GM12874 (cell line): Measurements from ENCODE around the gene PRICKLE3.

ENCODE experiments used
- TF ChIP-seq, protein P1 (sequence below): IDR thresholded peaks from 2 replicates; pipeline ENCODE4 v1.5.1; 2011; ENCODE audit warnings: low read depth, mild to moderate bottlenecking, control low read depth, low read length, moderate library complexity; ENCODE audit not compliant: insufficient read depth

PRICKLE3 gene

DNA sequence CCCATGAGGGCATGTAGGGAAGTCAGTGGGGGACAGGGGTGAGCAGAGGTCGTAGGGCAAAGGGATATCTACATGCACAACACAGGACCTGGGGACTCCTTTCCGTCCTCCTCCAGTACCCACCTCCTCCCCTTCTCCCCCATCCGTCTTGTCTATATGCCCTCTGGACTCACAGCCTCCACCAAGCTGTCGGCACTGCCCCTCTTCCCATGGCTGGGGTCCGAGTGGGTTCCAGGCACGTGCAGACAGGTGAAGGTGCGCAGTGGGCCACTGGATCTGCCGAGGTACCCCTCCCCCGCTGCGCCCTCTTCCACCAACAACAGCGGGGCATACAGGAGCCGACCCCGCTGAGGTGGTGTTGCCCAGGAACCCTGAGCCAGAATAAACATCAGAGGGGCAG, 19.3 kb upstream of the PRICKLE3 start:
- TF ChIP-seq, protein P1, sequence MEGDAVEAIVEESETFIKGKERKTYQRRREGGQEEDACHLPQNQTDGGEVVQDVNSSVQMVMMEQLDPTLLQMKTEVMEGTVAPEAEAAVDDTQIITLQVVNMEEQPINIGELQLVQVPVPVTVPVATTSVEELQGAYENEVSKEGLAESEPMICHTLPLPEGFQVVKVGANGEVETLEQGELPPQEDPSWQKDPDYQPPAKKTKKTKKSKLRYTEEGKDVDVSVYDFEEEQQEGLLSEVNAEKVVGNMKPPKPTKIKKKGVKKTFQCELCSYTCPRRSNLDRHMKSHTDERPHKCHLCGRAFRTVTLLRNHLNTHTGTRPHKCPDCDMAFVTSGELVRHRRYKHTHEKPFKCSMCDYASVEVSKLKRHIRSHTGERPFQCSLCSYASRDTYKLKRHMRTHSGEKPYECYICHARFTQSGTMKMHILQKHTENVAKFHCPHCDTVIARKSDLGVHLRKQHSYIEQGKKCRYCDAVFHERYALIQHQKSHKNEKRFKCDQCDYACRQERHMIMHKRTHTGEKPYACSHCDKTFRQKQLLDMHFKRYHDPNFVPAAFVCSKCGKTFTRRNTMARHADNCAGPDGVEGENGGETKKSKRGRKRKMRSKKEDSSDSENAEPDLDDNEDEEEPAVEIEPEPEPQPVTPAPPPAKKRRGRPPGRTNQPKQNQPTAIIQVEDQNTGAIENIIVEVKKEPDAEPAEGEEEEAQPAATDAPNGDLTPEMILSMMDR: no peak

DNA sequence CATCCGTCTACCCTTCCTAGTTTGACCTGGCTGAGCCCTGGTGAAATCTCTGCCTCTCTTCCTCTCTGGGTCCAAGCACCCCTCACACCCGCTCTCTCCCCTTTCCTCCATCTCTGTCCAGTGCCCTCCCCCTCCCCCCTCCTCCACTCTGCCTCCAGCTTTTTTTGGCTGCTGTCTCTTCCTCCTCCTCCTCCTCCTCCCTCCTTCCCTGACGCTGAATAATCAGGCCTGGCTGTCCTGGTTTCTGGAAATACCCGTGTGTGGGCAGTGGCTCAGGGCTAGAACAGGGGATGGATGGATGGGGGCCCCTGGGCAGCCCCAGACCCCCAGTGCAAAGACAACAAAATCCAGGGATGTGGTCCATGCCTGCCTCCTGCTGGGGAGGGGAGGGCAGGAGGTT, 18.5 kb upstream of the PRICKLE3 start:
- TF ChIP-seq, protein P1: no peak

DNA sequence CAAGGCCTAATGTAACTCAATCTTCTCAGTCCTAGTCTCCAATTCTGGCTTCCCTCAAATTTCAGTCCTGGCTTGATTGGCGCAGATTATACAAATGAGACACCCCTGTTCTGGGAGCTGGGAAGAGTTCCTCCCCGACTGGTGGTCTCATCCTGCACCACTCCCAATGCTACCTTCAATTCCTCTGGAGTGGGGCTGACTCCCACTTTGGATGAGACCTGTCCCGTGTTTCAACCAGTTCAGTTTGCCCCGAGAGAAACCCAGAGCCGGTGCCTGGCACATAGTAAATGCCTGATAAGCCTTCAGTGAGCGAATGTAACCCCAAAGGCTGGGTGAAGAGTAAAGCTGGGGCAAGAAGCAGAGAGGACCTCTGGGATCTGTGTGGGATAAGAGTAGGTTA, 17.8 kb upstream of the PRICKLE3 start:
- TF ChIP-seq, protein P1: no peak

DNA sequence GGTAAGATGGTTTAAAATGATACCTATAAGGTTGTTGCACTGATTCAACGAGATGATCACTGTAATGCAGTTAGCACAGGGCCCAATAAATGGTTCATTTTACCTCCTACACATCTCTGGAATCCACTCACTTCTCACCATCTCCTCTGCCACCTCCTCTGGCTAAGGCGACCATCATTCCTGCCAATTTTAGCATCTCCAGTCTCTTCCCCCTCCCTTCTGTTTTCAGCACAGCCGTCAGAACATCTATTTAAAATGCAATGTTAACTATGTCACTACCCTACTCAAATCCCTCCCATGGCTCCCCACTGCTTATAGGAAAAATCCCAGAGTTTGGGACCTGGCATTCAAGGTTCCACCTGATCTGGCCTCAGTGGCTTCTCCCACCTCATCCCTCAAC, 17.4 kb upstream of the PRICKLE3 start:
- TF ChIP-seq, protein P1: no peak

DNA sequence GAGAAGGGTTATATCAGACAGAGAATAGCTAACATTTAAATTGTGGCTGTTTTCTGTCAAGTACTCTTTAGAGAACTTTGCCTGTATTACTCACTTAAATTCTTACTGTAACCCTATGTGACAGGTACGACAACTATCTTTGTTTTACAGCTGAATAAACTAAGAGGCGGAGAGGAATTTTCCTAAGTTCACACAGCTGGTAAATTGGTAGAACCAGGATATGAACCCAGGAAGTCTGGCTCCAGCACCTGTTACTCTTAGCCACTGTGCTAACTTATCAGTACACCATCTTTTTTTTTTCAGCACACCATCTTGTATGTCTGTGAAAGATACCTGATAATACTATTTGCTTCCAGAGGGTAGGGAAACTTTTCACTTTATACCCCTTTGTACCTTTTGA, 15.8 kb upstream of the PRICKLE3 start:
- TF ChIP-seq, protein P1: no peak

DNA sequence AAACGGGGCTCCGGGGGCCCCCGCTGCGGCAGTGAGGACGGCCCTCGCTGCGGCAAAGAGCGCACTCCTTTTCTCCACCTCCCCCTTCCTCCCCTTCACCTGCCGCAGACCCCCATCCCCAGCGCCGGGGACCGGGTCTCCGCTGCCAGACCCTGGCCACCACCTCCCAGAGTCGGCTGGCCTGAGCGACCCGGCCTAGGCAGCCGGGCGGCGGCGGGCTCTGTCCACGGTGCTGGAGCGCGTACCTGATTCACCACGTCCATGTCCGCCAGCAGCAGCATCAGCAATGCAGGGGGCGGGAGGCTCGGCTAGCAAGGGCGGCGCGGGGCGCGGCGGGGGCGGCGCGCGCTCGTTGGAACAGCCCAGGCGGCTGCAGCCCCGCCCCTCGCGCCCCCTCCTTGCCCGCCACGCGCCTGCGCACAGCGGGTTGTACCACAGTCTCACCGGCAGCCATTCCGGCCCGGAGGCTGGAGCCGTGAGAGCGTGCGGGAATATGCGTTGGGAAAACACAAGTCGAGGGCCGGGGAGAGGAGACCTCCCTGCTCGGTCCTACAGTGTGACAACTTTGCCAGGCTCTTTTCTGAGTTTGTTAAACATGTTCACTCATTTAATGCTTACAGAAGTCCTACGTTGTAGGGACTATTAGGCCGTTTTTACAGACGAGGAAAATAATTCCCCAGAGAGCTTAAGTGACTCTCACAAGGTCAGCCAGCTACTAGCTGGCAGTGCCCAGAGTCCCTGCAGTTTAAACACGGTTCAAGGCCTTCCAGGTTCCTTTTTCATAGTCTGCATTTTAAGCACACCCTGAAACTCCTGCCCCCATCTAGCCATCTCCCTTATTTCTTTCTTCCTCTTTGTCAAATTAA, 14.0 kb upstream of the PRICKLE3 start, which contains the start of gene SYP:
SYP (minus strand) TSS at position 288 of the 866 bp plus-strand sequence; CDS start at position 281, 7 bp downstream.
- TF ChIP-seq, protein P1: no peak

DNA sequence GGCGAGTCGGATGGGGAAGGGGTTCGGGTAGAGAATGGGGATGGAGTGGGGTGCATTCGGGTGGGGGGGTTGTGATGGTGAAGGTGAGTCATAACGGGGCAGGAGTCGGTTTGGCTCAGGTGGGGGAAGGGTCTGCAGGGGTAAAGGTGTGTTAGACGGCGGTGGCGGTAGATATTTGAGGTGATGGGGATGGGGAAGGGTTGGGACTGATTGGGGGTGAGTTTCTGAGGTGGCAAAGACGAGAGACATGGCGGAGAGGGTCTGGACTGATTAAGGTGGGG, 13.1 kb upstream of the PRICKLE3 start:
- TF ChIP-seq, protein P1: no peak
